ENCODE data around the gene LOXL3. TPM values are rescaled to one million over a fixed set of nuclear protein-coding genes. Genes with fewer than 3 reads are reported as not detected.
A peak's percentile ranks its signal among the peaks of the same experiment; 100 is the strongest.
"Not testable (repeated sequence)": the region's sequence is repeated elsewhere in the genome, so short reads cannot be mapped to it uniquely, and the experiment has no call there.

The LOXL3 gene
- polyA plus RNA-seq, 2 donors, result 0.71 to 0.79 TPM

DNA sequence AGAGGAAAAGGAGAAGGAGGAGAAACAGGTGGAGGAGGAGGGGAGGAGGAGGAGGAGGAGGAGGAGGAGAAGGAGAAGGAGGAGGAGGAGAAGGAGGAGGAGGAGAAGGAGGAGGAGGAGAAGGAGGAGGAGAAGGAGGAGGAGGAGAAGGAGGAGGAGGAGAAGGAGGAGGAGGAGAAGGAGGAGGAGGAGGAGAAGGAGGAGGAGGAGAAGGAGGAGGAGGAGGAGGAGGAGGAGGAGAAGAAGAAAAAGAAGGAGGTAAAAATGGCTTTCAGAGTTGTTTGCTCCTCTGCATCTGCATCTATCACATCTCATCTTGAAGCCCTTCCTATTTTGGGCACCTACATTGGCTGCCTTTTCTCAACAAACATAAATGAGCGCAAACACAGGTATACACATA, 7.3 kb upstream of the LOXL3 start:
- not testable (repeated sequence) for H3K4me3 ChIP-seq (ENCODE audit: low read depth in 1 of 2, low read length in 2 of 2); H3K4me1 ChIP-seq (ENCODE audit: control insufficient read depth in 2 of 2, insufficient read depth in 2 of 2, low read length in 1 of 2); H3K9me3 ChIP-seq (ENCODE audit: control insufficient read depth in 2 of 2, insufficient read depth in 1 of 2, low read depth in 1 of 2, low read length in 1 of 2); H3K36me3 ChIP-seq (ENCODE audit: control insufficient read depth in 2 of 2, insufficient read depth in 2 of 2, low read length in 1 of 2); H3K27me3 ChIP-seq (ENCODE audit: control insufficient read depth in 1 of 2, insufficient read depth in 2 of 2, low read length in 2 of 2); H3K27ac ChIP-seq (ENCODE audit: low read depth in 2 of 2, low read length in 1 of 2)
- WGBS, 2 donors, result 88 to 93% methylated on average over 1 of the region's 1 CpG

DNA sequence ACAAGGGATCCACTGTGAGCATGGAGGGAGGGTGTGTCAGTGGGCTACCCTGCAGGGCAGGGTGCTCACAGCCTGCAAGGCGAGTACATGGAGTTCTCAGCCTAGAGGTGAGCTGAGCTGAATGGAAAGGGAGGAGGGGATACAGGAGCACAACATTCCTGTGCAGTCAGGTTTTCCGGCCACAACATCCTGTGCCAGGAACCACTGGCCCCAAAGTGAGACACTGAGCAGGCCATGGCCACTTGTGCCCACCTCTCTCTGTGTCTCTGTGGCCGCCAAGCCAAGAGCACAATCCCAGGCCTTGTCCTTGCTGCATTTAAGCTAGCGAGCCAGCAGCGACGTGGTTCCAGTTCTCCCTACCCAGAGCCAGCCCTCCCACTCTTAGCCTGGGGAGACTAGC, 6.8 kb upstream of the LOXL3 start:
- Histone ChIP-seq H3K36me3 (ENCODE audit: control insufficient read depth in 2 of 2, insufficient read depth in 2 of 2, low read length in 1 of 2) (peaks cover 0 to 6% of the 10 kb centered on the region in 2 donors), H3K4me1 (ENCODE audit: control insufficient read depth in 2 of 2, insufficient read depth in 2 of 2, low read length in 1 of 2) (no peaks in the 10 kb centered on the region), H3K27me3 (ENCODE audit: control insufficient read depth in 1 of 2, insufficient read depth in 2 of 2, low read length in 2 of 2) (peaks cover 0 to 3% of the 10 kb centered on the region in 2 donors), H3K9me3 (ENCODE audit: control insufficient read depth in 2 of 2, insufficient read depth in 1 of 2, low read depth in 1 of 2, low read length in 1 of 2) (no peaks in the 10 kb centered on the region), H3K4me3 (ENCODE audit: low read depth in 1 of 2, low read length in 2 of 2) (no peak overlapping the region), H3K27ac (ENCODE audit: low read depth in 2 of 2, low read length in 1 of 2) (no peak overlapping the region)
- 56 to 61% methylated on average over 6 of the region's 6 CpGs for WGBS, 2 donors

DNA sequence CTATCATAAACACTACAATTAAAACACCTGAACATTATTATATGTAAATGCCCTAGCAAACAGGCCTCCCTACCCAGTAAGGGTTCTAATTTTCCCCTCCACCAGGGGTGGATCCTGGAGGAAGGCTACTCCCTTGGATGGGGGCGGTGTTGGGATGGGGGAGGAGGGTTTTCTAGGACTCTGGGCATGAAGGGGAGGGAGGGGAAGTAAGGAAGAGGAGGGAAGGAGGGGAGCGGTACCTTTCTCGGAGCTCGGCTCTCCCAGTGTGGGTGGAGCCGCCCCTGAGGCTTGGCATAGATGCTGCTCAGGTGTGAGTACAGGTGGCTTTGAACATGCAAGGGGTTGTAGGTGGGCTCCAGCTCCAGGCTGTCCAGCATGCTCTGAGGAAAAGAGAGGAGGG, 6.2 kb upstream of the LOXL3 start:
- Histone ChIP-seq H3K9me3 (ENCODE audit: control insufficient read depth in 2 of 2, insufficient read depth in 1 of 2, low read depth in 1 of 2, low read length in 1 of 2) (no peaks in the 10 kb centered on the region), H3K27me3 (ENCODE audit: control insufficient read depth in 1 of 2, insufficient read depth in 2 of 2, low read length in 2 of 2) (peaks cover 0 to 3% of the 10 kb centered on the region in 2 donors), H3K36me3 (ENCODE audit: control insufficient read depth in 2 of 2, insufficient read depth in 2 of 2, low read length in 1 of 2) (peaks cover 0 to 6% of the 10 kb centered on the region in 2 donors), H3K4me1 (ENCODE audit: control insufficient read depth in 2 of 2, insufficient read depth in 2 of 2, low read length in 1 of 2) (peaks cover 0 to 5% of the 10 kb centered on the region in 2 donors), H3K4me3 (ENCODE audit: low read depth in 1 of 2, low read length in 2 of 2) (no peak overlapping the region), H3K27ac (ENCODE audit: low read depth in 2 of 2, low read length in 1 of 2) (no peak overlapping the region)
- 36 to 48% methylated on average over 5 of the region's 5 CpGs for WGBS, 2 donors

DNA sequence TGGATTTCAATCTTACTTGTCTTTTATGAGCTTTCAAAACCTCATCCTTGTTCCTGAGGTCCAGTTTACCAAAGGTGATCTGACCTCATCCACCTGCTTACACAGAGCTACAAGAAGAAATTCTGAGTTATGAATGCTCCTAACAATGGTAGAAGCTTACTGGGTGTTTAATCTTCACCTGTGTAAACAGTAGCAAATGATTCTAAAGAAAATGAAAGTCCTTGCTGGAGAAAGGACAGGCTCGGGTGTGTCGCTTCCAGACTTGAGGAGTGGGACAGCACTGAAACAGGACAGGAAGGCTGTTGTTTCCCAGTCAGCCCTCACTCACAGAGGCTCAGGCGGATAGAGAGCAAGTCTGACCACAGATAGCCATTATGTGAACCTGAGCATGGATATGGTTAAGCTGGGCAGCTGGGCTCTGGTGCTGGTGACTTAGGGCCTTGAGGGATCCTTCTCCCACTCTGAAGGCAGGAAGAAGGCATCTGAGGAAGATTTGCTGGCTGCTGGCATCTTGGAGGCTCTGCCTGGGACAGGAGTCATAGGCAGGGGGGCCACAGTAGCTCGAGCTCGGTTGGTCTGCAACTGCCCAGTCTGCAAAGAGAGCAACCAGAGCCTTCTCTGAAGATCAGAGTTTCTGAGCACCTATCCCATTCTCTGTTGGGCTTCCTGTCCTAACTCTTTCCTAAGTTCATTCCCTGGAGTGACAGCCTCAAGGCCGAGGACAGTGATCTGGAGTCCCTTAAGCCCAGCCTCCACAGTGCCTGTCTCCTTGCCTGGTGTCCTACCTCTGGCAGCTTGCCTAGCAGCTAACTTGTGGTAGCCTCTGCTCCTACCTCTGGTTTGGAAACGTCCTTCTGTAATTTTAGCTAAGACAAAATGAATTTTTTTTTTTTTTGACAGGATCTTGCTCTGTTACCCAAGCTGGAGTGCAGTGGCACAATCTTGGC, 4.8 kb upstream of the LOXL3 start:
- Histone ChIP-seq H3K9me3 (ENCODE audit: control insufficient read depth in 2 of 2, insufficient read depth in 1 of 2, low read depth in 1 of 2, low read length in 1 of 2) (no peaks in the 10 kb centered on the region), H3K27me3 (ENCODE audit: control insufficient read depth in 1 of 2, insufficient read depth in 2 of 2, low read length in 2 of 2) (peaks cover 0 to 3% of the 10 kb centered on the region in 2 donors), H3K4me1 (ENCODE audit: control insufficient read depth in 2 of 2, insufficient read depth in 2 of 2, low read length in 1 of 2) (peaks cover 0 to 7% of the 10 kb centered on the region in 2 donors), H3K4me3 (ENCODE audit: low read depth in 1 of 2, low read length in 2 of 2) (no peak overlapping the region), H3K27ac (ENCODE audit: low read depth in 2 of 2, low read length in 1 of 2) (no peak overlapping the region), H3K36me3 (ENCODE audit: control insufficient read depth in 2 of 2, insufficient read depth in 2 of 2, low read length in 1 of 2) (peaks cover 0 to 6% of the 10 kb centered on the region in 2 donors)
- WGBS, 2 donors, result 63 to 65% methylated on average over 7 of the region's 7 CpGs

DNA sequence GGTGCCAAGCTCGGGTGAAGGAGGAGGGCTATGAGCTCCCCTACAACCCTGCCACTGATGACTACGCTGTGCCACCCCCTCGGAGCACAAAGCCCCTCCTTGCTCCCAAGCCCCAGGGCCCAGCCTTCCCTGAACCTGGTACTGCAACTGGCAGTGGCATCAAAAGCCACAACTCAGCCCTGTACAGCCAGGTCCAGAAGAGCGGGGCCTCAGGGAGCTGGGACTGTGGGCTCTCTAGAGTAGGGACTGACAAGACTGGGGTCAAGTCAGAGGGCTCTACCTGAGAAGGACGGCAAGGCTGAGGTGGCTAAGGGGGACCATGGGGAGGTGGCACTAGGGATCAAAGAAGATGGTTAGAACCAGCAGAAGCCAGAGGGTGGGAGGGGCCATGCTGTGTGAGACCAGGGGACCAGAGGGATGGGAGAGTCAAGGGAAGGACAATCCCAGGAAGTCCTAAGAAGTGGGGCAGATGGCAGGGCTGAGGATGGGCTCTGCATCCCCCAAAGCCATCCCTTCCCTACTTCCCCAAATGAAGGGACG, 3.2 kb upstream of the LOXL3 start:
- Histone ChIP-seq H3K27ac (ENCODE audit: low read depth in 2 of 2, low read length in 1 of 2) (no peak overlapping the region), H3K27me3 (ENCODE audit: control insufficient read depth in 1 of 2, insufficient read depth in 2 of 2, low read length in 2 of 2) (peaks cover 0 to 3% of the 10 kb centered on the region in 2 donors), H3K9me3 (ENCODE audit: control insufficient read depth in 2 of 2, insufficient read depth in 1 of 2, low read depth in 1 of 2, low read length in 1 of 2) (no peaks in the 10 kb centered on the region), H3K4me3 (ENCODE audit: low read depth in 1 of 2, low read length in 2 of 2) (no peak overlapping the region), H3K36me3 (ENCODE audit: control insufficient read depth in 2 of 2, insufficient read depth in 2 of 2, low read length in 1 of 2) (peaks cover 0 to 6% of the 10 kb centered on the region in 2 donors), H3K4me1 (ENCODE audit: control insufficient read depth in 2 of 2, insufficient read depth in 2 of 2, low read length in 1 of 2) (peaks cover 0 to 7% of the 10 kb centered on the region in 2 donors)
- WGBS, 2 donors, result 93 to 94% methylated on average over 6 of the region's 6 CpGs

DNA sequence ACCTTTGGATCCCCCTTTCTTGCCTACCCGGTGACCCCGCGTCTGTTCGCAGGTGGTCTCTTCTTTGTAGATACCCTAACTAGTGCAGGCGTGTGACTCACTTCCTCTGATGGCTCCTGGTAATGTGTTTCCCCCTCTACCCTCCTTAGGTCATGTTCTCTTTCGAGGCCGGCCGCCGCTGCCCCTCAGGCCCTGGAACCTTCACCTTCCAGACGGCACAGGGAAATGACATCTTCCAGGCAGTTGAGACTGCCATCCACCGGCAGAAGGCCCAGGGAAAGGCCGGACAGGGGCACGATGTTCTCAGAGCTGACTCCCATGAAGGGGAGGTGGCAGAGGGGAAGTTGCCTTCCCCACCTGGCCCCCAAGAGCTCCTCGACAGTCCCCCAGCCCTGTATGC, 2.4 kb upstream of the LOXL3 start:
- Histone ChIP-seq H3K27ac (ENCODE audit: low read depth in 2 of 2, low read length in 1 of 2) (no peak overlapping the region), H3K4me1 (ENCODE audit: control insufficient read depth in 2 of 2, insufficient read depth in 2 of 2, low read length in 1 of 2) (peaks cover 0 to 7% of the 10 kb centered on the region in 2 donors), H3K27me3 (ENCODE audit: control insufficient read depth in 1 of 2, insufficient read depth in 2 of 2, low read length in 2 of 2) (no peaks in the 10 kb centered on the region)

DNA sequence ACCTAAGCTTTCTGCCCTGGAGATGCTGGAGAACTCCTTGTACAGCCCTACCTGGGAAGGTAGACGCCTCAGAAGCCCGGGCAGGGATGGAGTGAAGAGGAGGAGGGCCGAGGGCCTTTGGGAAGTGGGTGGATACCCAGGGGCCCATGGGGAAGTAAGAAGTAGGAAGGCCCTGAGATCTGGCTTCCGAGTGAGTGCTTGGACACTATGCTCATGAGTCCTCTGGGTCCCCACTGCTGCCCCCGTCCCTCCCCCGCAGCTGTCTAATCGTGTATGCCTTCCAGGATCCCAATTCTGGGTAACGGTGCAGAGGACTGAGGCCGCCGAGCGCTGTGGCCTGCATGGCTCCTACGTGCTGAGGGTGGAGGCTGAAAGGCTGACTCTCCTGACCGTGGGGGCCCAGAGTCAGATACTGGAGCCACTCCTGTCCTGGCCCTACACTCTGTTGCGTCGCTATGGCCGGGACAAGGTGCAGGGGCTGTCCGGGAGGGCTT, 1.9 kb upstream of the LOXL3 start:
- Histone ChIP-seq H3K9me3 (ENCODE audit: control insufficient read depth in 2 of 2, insufficient read depth in 1 of 2, low read depth in 1 of 2, low read length in 1 of 2) (no peaks in the 10 kb centered on the region), H3K4me3 (ENCODE audit: low read depth in 1 of 2, low read length in 2 of 2) (no peak overlapping the region), H3K4me1 (ENCODE audit: control insufficient read depth in 2 of 2, insufficient read depth in 2 of 2, low read length in 1 of 2) (peaks cover 0 to 7% of the 10 kb centered on the region in 2 donors), H3K27ac (ENCODE audit: low read depth in 2 of 2, low read length in 1 of 2) (no peak overlapping the region), H3K36me3 (ENCODE audit: control insufficient read depth in 2 of 2, insufficient read depth in 2 of 2, low read length in 1 of 2) (peaks cover 0 to 6% of the 10 kb centered on the region in 2 donors), H3K27me3 (ENCODE audit: control insufficient read depth in 1 of 2, insufficient read depth in 2 of 2, low read length in 2 of 2) (no peaks in the 10 kb centered on the region)
- WGBS, 2 donors, result 82 to 83% methylated on average over 17 of the region's 17 CpGs

More for the DNA sequence above, 2.4 kb upstream of the LOXL3 start:
- 85 to 90% methylated on average over 14 of the region's 14 CpGs for WGBS, 2 donors
- Histone ChIP-seq H3K36me3 (ENCODE audit: control insufficient read depth in 2 of 2, insufficient read depth in 2 of 2, low read length in 1 of 2) (peaks cover 0 to 6% of the 10 kb centered on the region in 2 donors), H3K9me3 (ENCODE audit: control insufficient read depth in 2 of 2, insufficient read depth in 1 of 2, low read depth in 1 of 2, low read length in 1 of 2) (no peaks in the 10 kb centered on the region), H3K4me3 (ENCODE audit: low read depth in 1 of 2, low read length in 2 of 2) (no peak overlapping the region)

- Histone ChIP-seq H3K36me3 (ENCODE audit: control insufficient read depth in 2 of 2, insufficient read depth in 2 of 2, low read length in 1 of 2) (peaks cover 0 to 6% of the 10 kb centered on the region in 2 donors), H3K9me3 (ENCODE audit: control insufficient read depth in 2 of 2, insufficient read depth in 1 of 2, low read depth in 1 of 2, low read length in 1 of 2) (no peaks in the 10 kb centered on the region), H3K27ac (ENCODE audit: low read depth in 2 of 2, low read length in 1 of 2) (peak overlapping the region; percentile 77 to 81), H3K27me3 (ENCODE audit: control insufficient read depth in 1 of 2, insufficient read depth in 2 of 2, low read length in 2 of 2) (no peaks in the 10 kb centered on the region), H3K4me3 (ENCODE audit: low read depth in 1 of 2, low read length in 2 of 2) (peak overlapping the region; percentile 44 to 59), H3K4me1 (ENCODE audit: control insufficient read depth in 2 of 2, insufficient read depth in 2 of 2, low read length in 1 of 2) (peaks cover 0 to 7% of the 10 kb centered on the region in 2 donors)
- 11 to 19% methylated on average over 56 to 58 of the region's 58 CpGs for WGBS, 2 donors
These were observed 1.2 kb upstream of the LOXL3 start for GRCh38 chr2:74554820-74555531.
